ENCODE results near the gene CD84.
"Not testable (repeated sequence)": the region's sequence is repeated elsewhere in the genome, so short reads cannot be mapped to it uniquely, and the experiment has no call there.

The CD84 gene

DNA sequence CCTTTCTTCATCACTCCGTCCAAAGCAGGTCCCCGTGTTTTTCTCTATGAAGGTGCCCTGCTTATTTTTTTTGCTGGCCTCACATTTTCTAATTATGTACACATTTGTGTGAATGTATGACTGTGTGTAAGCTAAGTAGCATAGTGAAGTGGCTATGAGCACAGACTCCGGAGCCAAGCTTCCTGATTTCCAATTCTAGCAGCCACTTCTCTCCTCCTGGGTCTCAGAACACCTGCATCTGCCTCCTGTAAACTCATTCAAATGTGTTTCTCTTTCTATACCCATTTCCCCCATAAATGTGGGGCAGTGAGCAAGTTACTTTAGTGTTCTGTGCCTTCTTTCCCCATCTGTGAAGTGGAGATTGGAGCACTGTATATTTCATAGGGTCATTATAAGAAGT, 58.3 kb downstream of the CD84 start:
- Histone ChIP-seq H3K79me2 (ENCODE audit: insufficient read depth, low read length) (peaks cover 38% of the 10 kb centered on the region), H3K9me3 (ENCODE audit: insufficient read depth, low read length) (no peaks in the 10 kb centered on the region), H3K9me2 (replicated peaks; ENCODE audit: insufficient read depth, low read length) (no peaks in the 10 kb centered on the region), H3K27ac (ENCODE audit: low read depth, low read length) (peak overlapping the region; percentile 88), H2AFZ (ENCODE audit: low read depth, low read length, severe bottlenecking) (no peak overlapping the region), H3F3A (ENCODE audit: insufficient read depth) (peaks cover 46% of the 10 kb centered on the region), H3K4me3 (ENCODE audit: insufficient read depth, low read length, poor library complexity, severe bottlenecking) (peak overlapping the region; percentile 50), H4K20me1 (ENCODE audit: low read depth, low read length) (no peaks in the 10 kb centered on the region), H3K9ac (ENCODE audit: low read length) (peak overlapping the region; percentile 57), H3K27me3 (ENCODE audit: low read length) (no peaks in the 10 kb centered on the region), H3K36me3 (ENCODE audit: low read length) (peaks cover 7% of the 10 kb centered on the region; the same call in 1 of the 2 replicates), H3K4me2 (ENCODE audit: low read depth, low read length, poor library complexity, severe bottlenecking) (peak overlapping the region; percentile 88)
- no peak for TF ChIP-seq EZH2phosphoT487 (conservative IDR thresholded peaks at IDR 0.05; ENCODE audit: low read length)
- TF ChIP-seq, protein P1, sequence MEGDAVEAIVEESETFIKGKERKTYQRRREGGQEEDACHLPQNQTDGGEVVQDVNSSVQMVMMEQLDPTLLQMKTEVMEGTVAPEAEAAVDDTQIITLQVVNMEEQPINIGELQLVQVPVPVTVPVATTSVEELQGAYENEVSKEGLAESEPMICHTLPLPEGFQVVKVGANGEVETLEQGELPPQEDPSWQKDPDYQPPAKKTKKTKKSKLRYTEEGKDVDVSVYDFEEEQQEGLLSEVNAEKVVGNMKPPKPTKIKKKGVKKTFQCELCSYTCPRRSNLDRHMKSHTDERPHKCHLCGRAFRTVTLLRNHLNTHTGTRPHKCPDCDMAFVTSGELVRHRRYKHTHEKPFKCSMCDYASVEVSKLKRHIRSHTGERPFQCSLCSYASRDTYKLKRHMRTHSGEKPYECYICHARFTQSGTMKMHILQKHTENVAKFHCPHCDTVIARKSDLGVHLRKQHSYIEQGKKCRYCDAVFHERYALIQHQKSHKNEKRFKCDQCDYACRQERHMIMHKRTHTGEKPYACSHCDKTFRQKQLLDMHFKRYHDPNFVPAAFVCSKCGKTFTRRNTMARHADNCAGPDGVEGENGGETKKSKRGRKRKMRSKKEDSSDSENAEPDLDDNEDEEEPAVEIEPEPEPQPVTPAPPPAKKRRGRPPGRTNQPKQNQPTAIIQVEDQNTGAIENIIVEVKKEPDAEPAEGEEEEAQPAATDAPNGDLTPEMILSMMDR (IDR thresholded peaks at IDR 0.05; ENCODE audit: insufficient read depth, low read length, poor library complexity, severe bottlenecking), result no peak

DNA sequence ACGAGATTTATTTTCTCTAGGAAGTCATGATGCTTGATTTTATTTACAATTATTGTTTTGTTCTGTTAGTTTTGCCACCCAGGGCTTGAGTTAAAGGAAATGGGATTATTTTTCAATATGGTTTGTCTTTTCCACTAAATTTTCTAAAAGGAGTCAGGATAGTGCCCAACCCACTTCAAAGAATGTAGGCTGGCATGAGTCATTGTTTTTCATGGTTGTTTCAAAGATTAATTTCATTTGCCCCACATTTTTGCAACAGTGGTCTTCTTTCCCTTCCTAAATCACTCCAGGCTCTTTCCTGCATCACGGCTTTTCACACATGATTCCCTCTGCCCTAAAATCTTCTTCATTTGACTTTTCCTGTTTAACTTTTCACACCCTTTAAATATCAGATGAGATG, 58.7 kb downstream of the CD84 start:
- Histone ChIP-seq H2AFZ (ENCODE audit: low read depth, low read length, severe bottlenecking) (no peak overlapping the region), H3K27me3 (ENCODE audit: low read length) (no peaks in the 10 kb centered on the region), H3K4me3 (ENCODE audit: insufficient read depth, low read length, poor library complexity, severe bottlenecking) (peak overlapping the region; percentile 50), H3K27ac (ENCODE audit: low read depth, low read length) (peak overlapping the region; percentile 88), H3K4me2 (ENCODE audit: low read depth, low read length, poor library complexity, severe bottlenecking) (peak overlapping the region; percentile 88), H3K36me3 (ENCODE audit: low read length) (peaks cover 7% of the 10 kb centered on the region; the same call in 1 of the 2 replicates), H3K9ac (ENCODE audit: low read length) (peak overlapping the region; percentile 57), H3K79me2 (ENCODE audit: insufficient read depth, low read length) (peaks cover 42% of the 10 kb centered on the region), H3K9me3 (ENCODE audit: insufficient read depth, low read length) (no peaks in the 10 kb centered on the region), H3F3A (ENCODE audit: insufficient read depth) (peaks cover 46% of the 10 kb centered on the region), H3K9me2 (replicated peaks; ENCODE audit: insufficient read depth, low read length) (no peaks in the 10 kb centered on the region), H4K20me1 (ENCODE audit: low read depth, low read length) (no peaks in the 10 kb centered on the region)
- TF ChIP-seq, protein P1 (IDR thresholded peaks at IDR 0.05; ENCODE audit: insufficient read depth, low read length, poor library complexity, severe bottlenecking), result no peak
- TF ChIP-seq EZH2phosphoT487 (conservative IDR thresholded peaks at IDR 0.05; ENCODE audit: low read length), result no peak

DNA sequence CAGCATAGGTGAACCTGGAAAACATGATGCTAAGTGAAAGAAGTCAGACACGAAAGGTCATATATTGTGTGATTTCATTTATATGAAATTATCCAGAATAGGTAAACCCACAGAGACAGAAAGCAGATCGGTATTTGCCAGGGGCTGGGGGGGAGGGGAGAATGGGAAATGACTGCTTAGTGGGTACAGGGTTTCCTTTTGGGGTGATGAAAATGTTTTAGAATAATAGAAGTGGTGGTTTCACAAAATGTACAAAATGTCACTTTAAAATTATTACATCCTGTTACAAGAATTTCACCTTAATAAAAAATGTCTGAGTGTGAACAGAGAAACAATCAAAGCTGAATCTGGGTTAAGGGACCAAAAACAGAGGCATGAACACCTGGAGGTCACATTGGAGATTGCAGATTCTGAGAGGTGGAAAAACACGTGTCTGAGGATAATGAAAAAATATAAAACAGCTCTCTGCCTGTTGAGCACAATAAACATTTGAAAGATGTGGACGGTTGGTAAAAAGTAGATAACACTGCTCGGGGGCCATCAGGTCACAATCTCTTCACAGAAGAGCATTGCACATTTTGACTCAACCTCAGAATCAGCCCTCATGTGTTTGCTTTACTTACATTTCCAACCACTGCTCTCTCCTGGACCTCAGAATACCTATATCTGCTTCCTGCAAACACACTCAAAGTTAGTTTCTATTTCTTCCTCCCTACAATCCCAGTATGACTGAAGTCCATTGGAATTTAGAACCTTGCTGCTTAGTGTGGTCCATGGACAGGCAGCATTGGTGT, 59.5 kb downstream of the CD84 start:
- Histone ChIP-seq H3K9ac (ENCODE audit: low read length) (peak overlapping the region; percentile 57), H2AFZ (ENCODE audit: low read depth, low read length, severe bottlenecking) (no peak overlapping the region), H3K4me3 (ENCODE audit: insufficient read depth, low read length, poor library complexity, severe bottlenecking) (peak overlapping the region; percentile 50), H3K36me3 (ENCODE audit: low read length) (peaks cover 7% of the 10 kb centered on the region; the same call in 1 of the 2 replicates), H3K27ac (ENCODE audit: low read depth, low read length) (peak overlapping the region; percentile 88), H3F3A (ENCODE audit: insufficient read depth) (peaks cover 46% of the 10 kb centered on the region), H4K20me1 (ENCODE audit: low read depth, low read length) (no peaks in the 10 kb centered on the region), H3K27me3 (ENCODE audit: low read length) (no peaks in the 10 kb centered on the region), H3K4me2 (ENCODE audit: low read depth, low read length, poor library complexity, severe bottlenecking) (peak overlapping the region; percentile 88), H3K9me3 (ENCODE audit: insufficient read depth, low read length) (no peaks in the 10 kb centered on the region), H3K79me2 (ENCODE audit: insufficient read depth, low read length) (peaks cover 50% of the 10 kb centered on the region), H3K9me2 (replicated peaks; ENCODE audit: insufficient read depth, low read length) (no peaks in the 10 kb centered on the region)
- TF ChIP-seq EZH2phosphoT487 (conservative IDR thresholded peaks at IDR 0.05; ENCODE audit: low read length), result no peak
- TF ChIP-seq, protein P1 (IDR thresholded peaks at IDR 0.05; ENCODE audit: insufficient read depth, low read length, poor library complexity, severe bottlenecking), result no peak

DNA sequence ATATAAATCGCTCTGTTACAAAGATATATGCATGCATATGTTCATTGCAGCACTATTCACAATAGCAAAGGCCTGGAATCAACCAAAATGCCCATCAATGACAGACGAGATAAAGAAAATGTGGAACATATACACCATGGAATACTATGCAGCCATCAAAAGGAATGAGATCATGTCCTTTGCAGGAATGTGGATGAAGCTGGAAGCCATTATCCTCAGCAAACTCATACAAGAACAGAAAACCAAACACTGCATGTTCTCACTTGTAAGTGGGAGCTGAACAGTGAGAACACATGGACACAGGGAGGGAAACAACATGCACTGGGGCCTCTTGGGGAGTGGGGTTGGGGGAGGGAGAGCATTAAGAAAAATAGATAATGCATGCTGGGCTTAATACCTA, 61.8 kb downstream of the CD84 start:
- not testable (repeated sequence) for H3K9me3 ChIP-seq (ENCODE audit: insufficient read depth, low read length)
- H3K79me2 ChIP-seq (ENCODE audit: insufficient read depth, low read length), result peaks cover 68% of the 10 kb centered on the region

DNA sequence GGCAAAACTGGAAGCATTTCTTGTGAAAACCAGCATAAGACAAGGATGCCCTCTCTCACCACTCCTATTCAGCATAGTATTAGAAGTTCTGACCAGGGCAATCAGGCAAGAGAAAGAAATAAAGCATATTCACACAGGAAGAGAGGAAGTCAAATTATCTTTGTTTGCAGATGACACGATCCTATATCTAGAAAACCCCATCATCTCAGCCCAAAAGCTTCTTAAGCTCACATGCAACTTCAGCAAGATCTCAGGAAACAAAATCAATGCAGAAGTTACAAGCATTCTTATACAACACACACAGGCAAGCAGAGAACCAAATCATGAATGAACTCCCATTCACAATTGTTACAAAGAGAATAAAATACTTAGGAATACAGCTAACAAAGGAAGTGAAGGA, 63.4 kb downstream of the CD84 start:
- not testable (repeated sequence) for H3K27ac ChIP-seq (ENCODE audit: low read depth, low read length); H4K20me1 ChIP-seq (ENCODE audit: low read depth, low read length); H3K9me2 ChIP-seq (replicated peaks; ENCODE audit: insufficient read depth, low read length); H3K4me2 ChIP-seq (ENCODE audit: low read depth, low read length, poor library complexity, severe bottlenecking); H3K9me3 ChIP-seq (ENCODE audit: insufficient read depth, low read length); H3K9ac ChIP-seq (ENCODE audit: low read length); H3K4me3 ChIP-seq (ENCODE audit: insufficient read depth, low read length, poor library complexity, severe bottlenecking); H2AFZ ChIP-seq (ENCODE audit: low read depth, low read length, severe bottlenecking); H3K27me3 ChIP-seq (ENCODE audit: low read length)
- peaks cover 75% of the 10 kb centered on the region for H3K79me2 ChIP-seq (ENCODE audit: insufficient read depth, low read length)
- peaks cover 21% of the 10 kb centered on the region for H3F3A ChIP-seq (ENCODE audit: insufficient read depth)
- peaks cover 16% of the 10 kb centered on the region for H3K36me3 ChIP-seq (ENCODE audit: low read length)

More for the DNA sequence above, 61.8 kb downstream of the CD84 start:
- not testable (repeated sequence) for H4K20me1 ChIP-seq (ENCODE audit: low read depth, low read length); H3K4me2 ChIP-seq (ENCODE audit: low read depth, low read length, poor library complexity, severe bottlenecking); H2AFZ ChIP-seq (ENCODE audit: low read depth, low read length, severe bottlenecking); H3K9me2 ChIP-seq (replicated peaks; ENCODE audit: insufficient read depth, low read length); H3K27me3 ChIP-seq (ENCODE audit: low read length); H3K9ac ChIP-seq (ENCODE audit: low read length); H3K4me3 ChIP-seq (ENCODE audit: insufficient read depth, low read length, poor library complexity, severe bottlenecking); H3K36me3 ChIP-seq (ENCODE audit: low read length); H3K27ac ChIP-seq (ENCODE audit: low read depth, low read length)
- peaks cover 38% of the 10 kb centered on the region for H3F3A ChIP-seq (ENCODE audit: insufficient read depth)
